HUES48 (cell line): ENCODE results near the gene PRR36.

Source experiments
- H3K27ac ChIP-seq: one replicate; pipeline ENCODE4 v1.7.0; 2013; ENCODE audit warnings: low read depth, low read length, inconsistent platforms
- H3K27me3 ChIP-seq: 2 replicates; pipeline ENCODE4 v1.6.1; 2013; ENCODE audit warnings: mild to moderate bottlenecking, low read length; ENCODE audit not compliant: control insufficient read depth, insufficient read depth
- H3K36me3 ChIP-seq: 2 replicates; pipeline ENCODE4 v1.6.1; 2013; ENCODE audit warnings: low read length; ENCODE audit not compliant: control insufficient read depth, insufficient read depth
- H3K4me1 ChIP-seq: 2 replicates; pipeline ENCODE4 v1.6.1; 2013; ENCODE audit warnings: mild to moderate bottlenecking, low read length; ENCODE audit not compliant: control insufficient read depth, insufficient read depth
- H3K4me3 ChIP-seq: 2 replicates; pipeline ENCODE4 v1.5.1; 2013; ENCODE audit warnings: mild to moderate bottlenecking, low read depth, low read length
- H3K9ac ChIP-seq: 2 replicates; pipeline ENCODE4 v1.6.1; 2013; ENCODE audit warnings: mild to moderate bottlenecking, low read depth, low read length, moderate library complexity
- H3K9me3 ChIP-seq: 2 replicates; pipeline ENCODE4 v1.6.1; 2013; ENCODE audit warnings: low read length; ENCODE audit not compliant: control insufficient read depth, insufficient read depth

The PRR36 gene

DNA sequence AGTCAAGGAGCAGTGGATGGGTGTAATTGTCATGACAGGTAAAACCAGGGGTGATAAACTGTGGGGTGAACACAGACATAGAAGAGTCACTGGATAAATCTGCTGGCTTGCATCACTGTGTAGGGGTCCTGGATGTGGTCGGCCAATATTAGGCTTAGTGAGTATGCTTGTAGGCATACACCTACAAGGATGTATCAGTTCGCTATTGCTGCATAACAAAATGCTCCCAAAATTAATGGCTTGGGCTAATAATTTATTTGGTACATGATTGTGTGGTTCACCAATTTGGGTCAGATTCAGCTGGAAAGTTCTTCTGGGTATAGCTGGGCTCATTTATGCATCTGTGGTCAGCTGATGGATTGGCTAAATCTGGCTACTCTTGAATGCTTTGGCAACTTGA, 55.4 kb downstream of the PRR36 start:
- no peak overlapping the region for H3K27ac ChIP-seq
- H3K4me1 ChIP-seq, result no peaks in the 10 kb centered on the region
- no peaks in the 10 kb centered on the region for H3K27me3 ChIP-seq
- no peaks in the 10 kb centered on the region for H3K36me3 ChIP-seq
- H3K4me3 ChIP-seq, result no peak overlapping the region
- no peaks in the 10 kb centered on the region for H3K9me3 ChIP-seq
- no peak overlapping the region for H3K9ac ChIP-seq
